GM19468 (cell line): Measurements from ENCODE around the gene NOL8.

Experiments
- ATAC-seq: cut with Tn5 transposase; IDR thresholded peaks from one replicate; pipeline ENCODE4 v1.9.1; 2021; ENCODE audit warnings: mild to moderate bottlenecking, moderate library complexity, moderate number of reproducible peaks; ENCODE audit not compliant: unreplicated experiment; ENCODE audit errors: extremely low read depth

Gene NOL8

DNA sequence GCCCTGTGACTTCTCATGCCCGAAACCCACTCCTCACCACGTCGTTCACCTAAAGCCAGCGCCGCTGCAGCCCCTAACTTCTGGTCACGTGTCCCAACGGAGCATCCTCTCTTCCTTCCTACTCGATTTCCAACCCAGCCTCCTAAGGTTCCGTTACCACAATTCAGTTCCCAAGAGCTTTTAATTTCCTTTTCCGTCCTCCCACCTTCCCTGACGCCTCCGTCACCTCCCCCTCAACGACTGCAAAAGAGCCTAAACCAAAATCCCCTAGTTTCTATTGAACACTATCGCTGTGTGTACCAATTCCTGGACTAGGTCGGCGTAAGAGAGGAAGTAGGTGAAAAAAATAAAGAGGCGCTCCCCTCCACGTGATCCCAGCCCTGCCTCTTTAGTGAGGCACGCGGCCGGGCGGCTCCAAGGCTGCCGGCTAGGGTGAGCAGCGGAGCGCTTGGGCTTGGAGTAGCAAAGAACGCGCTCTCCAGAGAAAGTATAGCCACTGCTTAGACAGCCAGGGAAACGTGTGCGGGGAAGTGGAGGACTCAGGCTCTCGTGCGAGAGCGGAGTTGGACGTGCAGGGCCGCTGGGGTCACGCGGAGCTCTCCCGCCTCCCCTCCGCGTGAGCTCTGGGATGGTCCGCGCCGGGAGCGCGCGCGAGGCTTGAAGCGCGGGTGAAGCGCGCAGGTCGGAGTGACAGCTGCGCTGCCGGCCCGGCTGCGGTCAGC, at the start of gene NOL8, which contains the start of gene CENPP:
Gene NOL8 (minus strand): TSS at position 82 of the 722 bp plus-strand sequence. CDS start 1,189 bp downstream, outside the sequence.
Gene CENPP (plus strand): TSS at position 685 of the 722 bp plus-strand sequence.
- peak; percentile 87 for ATAC-seq

DNA sequence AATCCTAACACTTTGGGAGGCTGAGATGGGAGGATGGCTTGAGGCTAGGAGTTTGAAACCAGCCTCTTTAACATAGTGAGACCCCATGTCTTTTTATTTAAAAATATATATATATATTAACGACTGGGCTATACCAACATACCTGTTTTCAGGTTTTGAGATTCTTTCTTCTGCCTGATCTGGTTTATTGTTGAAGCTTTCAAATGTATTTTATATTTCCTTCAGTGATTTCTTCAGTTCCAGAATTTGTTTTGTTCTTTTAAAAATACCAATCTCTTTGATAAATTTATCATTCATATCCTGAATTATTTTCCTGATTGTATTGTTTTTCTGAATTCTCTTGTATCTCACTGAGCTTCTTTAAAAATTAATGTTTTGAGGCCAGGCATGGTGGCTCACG, 48.0 kb upstream of the NOL8 start:
- no peak for ATAC-seq

GRCh38 chr9:92369075-92369474, 43.9 kb upstream of the NOL8 start:
- no peak for ATAC-seq

- ATAC-seq: no peak
Measured at GRCh38 chr9:92360083-92360482, 34.9 kb upstream of the NOL8 start.

GRCh38 chr9:92359394-92359995, 34.3 kb upstream of the NOL8 start:
- ATAC-seq: no peak

DNA sequence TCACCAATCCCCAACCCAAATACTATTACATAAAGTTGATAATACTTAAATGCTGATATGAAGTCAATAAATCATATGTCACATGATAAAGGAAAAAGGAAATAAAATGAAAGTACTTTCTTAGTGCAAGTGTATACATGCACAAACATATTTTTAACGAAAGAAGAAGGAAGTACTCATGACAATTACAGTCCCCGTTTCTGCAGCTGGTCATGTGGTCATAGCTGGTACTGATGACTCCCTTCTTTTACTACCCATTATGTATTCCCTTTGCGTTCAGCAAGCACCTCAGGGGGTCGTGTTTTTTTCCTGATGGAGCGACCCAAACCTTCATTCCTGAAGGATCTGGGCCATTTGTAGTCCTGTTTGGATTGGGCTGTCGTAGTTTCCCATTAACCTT, 27.9 kb upstream of the NOL8 start:
- ATAC-seq: no peak

DNA sequence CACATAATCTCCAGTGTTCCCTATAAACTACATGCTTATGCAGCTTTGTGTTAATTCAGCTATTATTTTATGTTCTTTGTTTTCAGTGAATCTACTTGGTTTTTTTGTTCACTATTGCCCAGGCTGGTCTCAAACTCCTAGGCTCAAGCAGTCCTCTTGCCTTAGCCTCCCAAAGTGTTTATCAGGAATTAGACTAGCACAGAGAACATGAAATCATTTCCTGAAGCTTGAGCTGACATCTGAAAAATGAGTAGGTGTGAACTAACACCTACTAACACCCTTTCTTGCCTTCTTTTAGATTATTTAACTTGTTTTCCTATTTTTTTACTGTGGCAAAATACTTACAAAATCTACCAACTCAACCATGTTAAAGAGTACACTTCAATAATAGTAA, 25.6 kb upstream of the NOL8 start:
- no peak for ATAC-seq

- ATAC-seq: no peak
Measured at GRCh38 chr9:92349771-92350739, 24.9 kb upstream of the NOL8 start.

DNA sequence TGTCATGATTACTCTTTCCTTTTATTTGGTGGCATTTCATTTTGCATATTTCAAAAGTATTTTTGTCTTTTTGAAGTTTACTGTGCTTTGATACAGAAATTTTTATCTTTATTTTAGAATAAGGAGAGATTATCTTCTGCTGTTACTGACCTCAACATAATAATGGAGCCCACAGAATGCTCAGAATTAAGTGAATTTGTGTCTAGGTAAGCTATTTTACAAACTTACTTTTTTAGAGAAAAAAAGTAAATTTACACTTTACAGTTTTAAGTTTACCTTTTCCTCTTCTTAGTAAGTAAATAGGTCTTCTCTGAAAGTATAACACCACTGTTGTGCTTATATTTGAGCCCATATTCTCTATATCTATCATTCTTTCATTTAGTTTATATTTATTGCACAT, 20.4 kb upstream of the NOL8 start:
- no peak for ATAC-seq

- ATAC-seq: no peak
Measured at GRCh38 chr9:92342825-92343488, 17.8 kb upstream of the NOL8 start.

DNA sequence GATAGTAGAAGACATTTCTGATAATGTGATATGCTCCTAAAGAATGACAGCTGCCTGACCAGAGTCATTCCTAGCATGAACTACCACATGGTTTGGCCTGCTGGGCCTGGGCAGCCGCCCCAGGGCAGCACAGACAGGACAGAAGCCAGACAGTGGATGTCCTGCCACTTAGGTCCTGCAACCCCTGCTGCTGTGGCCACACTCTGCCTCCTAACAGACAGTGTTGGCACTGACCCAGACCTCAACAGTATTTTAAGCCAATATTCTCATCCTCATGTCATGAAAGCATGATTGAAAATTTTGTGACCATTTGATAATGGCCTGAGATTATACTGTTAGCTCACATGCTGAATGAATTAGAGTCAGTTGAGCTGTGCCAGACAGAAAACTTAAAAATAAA, 16.4 kb upstream of the NOL8 start:
- ATAC-seq: no peak

DNA sequence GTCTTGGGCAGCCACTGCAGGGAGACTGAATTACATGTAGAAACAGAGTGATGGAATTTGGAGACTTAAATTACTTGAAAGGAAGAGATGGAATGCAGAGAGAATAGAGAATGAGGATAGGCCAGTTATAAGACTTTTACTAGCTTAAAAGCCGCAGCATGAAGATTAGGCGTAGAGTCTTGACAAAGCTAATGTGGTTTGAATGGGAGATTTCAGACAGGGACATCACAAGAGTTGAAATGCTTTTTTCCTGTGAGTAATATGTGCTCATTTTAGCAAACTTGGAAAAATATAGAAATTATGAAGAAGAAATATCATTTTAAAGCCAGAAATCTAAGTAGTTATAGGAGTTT, 8.1 kb upstream of the NOL8 start:
- ATAC-seq: no peak

GRCh38 chr9:92332577-92333281, 7.6 kb upstream of the NOL8 start:
- no peak for ATAC-seq

DNA sequence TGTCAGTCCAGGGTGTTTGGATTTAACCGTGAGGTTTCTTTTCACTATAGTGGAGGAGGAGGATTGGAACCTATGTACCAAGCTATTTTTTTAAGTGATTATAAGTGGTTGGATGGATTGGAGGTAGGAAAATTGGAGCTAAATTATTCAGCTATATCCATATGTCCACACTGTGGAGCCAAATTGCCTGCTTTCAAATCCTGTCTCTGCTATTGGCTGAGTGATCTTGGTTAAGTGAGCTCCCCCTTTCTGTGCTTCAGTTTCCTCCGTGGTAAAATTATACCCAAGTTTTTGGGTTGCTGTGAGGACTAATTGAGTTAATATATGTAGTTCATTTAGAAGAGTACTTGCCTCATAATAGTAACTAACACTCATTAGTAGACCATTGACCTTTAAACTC, 3.1 kb upstream of the NOL8 start:
- no peak for ATAC-seq

- no peak for ATAC-seq
Measured at GRCh38 chr9:92327283-92327850, 2.2 kb upstream of the NOL8 start.

GRCh38 chr9:92325991-92326500, 896 bp upstream of the NOL8 start:
- no peak for ATAC-seq

GRCh38 chr9:92324889-92325268, 271 bp downstream of the NOL8 start:
- ATAC-seq: no peak

DNA sequence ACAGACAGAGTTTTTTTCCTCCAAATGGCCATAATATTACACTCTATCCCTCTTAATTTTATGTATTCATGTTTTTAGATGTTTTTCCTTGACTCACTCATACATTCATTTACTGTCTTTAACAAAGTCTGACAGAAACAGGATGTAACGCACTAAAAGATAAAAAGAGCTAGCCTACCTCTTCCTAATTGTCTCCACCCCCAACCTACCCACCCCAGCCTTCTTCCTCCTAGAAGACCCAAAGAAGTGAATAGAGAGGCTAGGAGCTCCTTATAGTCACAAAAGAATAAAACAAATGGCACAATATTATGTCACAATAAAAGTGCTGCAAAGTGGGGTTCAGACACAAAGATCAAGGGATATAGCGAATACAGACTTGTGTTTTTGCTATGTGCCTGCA, 719 bp downstream of the NOL8 start:
- ATAC-seq: no peak

DNA sequence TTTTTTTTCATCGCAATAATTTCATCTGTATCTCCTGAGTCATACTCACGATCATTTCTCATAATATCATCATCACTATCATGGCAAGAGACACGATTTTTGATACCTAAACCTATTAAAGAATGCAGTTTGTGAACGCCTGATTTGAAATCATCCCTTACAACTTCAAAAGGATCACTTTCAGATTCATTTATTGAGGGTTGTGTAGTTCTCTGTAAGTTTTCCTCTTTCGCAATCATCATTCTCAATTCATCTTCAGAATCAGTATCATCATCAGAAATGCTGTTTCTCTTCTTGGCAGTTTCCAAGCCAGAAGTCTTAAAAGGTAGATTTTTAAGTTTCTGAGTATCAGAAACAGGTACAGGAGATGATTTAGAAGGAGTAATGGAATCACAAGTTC, 9.7 kb downstream of the NOL8 start:
- no peak for ATAC-seq
